Endometrial microvascular endothelial cells (primary cell): ENCODE measurements around the gene NRDE2. TPM values are rescaled to one million over a fixed set of nuclear protein-coding genes. Genes with fewer than 3 reads are reported as not detected.
"Not testable (repeated sequence)": the region's sequence is repeated elsewhere in the genome, so short reads cannot be mapped to it uniquely, and the experiment has no call there.

Source experiments
- in situ Hi-C: cut with HindIII; loops from 2 replicates; pipeline ENCODE4 v1.10.0; 2017; ENCODE audit warnings: low sequenced_read_pairs, low pct_unique_long_range_greater_than_20kb; ENCODE audit errors: inconsistent ontology term
- total RNA-seq: library from RNA; depleted of rRNA; stranded (reverse); fragments of >200 nt; gene quantifications from one replicate; pipeline ENCODE4 v1.2.3, GENCODE V29; 2015; ENCODE audit errors: inconsistent ontology term

The NRDE2 gene
- total RNA-seq, 1 donor from 2014 or later = 7.5 TPM

- in situ Hi-C loops = no loop called here
Measured at GRCh38 chr14:90246936-90247335, 84.8 kb downstream of the NRDE2 start.

- in situ Hi-C loops = no loop called here
Measured at GRCh38 chr14:90242444-90242843, 89.3 kb downstream of the NRDE2 start.

- in situ Hi-C loops = no loop called here
Measured at GRCh38 chr14:90239139-90239538, 92.6 kb downstream of the NRDE2 start.

DNA sequence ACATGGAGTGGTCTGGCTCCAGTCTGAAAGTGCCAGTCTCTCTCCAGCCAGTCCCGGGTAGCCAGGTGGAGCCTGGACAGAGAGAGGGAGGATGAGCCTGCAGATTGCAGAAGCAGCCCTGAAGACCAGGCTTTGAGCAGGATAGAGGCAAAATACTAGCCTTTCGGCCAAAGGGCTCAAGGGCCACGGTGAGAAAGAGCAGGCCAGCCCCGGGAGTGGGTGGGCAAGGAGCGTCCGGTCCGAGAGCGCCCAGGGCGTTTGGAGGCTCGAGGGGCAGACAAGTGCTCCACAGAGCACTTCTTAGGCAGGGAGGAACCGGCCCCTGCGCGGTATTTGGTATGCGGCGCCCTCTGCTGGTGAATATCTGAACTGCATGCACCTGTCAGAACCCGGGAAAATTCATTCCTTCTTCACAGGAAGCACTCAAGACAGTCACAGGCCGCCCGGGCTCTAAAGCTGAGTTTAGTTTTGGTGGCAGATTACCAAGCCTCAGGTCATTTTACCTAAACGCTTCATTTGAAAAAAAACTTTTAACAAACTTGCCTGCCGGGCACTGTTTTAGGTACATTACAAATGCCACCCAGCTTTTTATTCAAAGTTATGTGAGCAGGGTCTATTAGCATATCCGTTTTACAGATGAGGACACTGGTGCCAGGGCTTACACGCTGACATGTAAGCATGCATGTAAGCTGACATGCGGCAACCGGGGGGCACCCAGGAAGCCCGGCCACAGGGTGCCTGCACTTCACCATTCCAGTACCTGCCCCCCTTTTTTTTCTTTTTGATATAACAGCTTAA lies 96.4 kb downstream of the NRDE2 start:
- in situ Hi-C loops = no loop called here

DNA sequence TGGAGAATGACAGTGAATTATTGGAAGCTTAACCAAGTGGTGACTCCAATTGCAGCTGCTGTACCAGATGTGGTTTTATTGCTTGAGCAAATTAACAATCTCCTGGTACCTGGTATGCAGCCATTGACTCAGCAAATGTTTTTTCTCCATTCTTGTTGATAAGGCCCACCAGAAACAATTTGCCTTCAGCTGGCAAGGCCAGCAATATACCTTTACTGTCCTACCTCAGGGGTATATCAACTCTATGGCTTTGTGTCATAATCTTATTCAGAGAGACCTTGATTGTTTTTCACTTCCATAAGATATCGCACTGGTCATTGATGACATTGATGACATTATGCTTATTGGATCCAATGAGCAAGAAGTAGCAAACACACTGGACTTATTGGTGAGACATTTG lies 101.8 kb downstream of the NRDE2 start:
- in situ Hi-C loops = not testable (repeated sequence)

DNA sequence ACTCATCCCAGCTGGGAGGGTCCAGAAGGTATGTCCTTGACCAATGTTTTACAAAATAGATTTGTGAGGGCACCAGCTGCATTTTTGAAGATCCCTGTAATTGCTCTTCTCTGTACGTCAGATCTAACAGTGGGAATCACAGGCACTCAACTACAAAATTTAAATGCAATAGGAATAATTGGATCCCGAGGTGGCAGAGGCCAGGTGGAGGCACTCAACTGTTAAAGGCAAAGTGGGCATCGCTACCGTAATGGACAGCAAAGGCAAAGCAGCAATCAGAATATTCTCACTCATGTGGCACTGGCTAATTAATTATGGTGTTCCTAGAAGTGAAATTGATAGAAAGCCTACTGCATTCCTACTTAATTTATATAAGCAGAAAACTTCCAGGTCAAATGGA lies 103.3 kb downstream of the NRDE2 start:
- in situ Hi-C loops = no loop called here

Other genes with a start within 250 kb of the NRDE2 start
- 203 TPM for gene PSMC1, start 75.4 kb downstream of the NRDE2 start, total RNA-seq
- gene CALM1, start 65.1 kb upstream of the NRDE2 start, total RNA-seq = 452 TPM